NCI-H1092 treated with DMSO at 0.1 percent for 48 hours (cell line): ENCODE measurements around the gene CAPS.

Source experiments
- DNase-seq: peaks from one replicate; lab custom pipeline; 2025; lab: John Stamatoyannopoulos, UW

Gene CAPS

GRCh38 chr19:5910638-5910907, 3.5 kb upstream of the CAPS start:
- no peak for DNase-seq

GRCh38 chr19:5911366-5911765, 2.7 kb upstream of the CAPS start:
- no peak for DNase-seq

GRCh38 chr19:5914358-5914774, 312 bp downstream of the CAPS start:
- DNase-seq: no peak

- DNase-seq: no peak
Measured at GRCh38 chr19:5914946-5915781, 1.1 kb downstream of the CAPS start.

DNA sequence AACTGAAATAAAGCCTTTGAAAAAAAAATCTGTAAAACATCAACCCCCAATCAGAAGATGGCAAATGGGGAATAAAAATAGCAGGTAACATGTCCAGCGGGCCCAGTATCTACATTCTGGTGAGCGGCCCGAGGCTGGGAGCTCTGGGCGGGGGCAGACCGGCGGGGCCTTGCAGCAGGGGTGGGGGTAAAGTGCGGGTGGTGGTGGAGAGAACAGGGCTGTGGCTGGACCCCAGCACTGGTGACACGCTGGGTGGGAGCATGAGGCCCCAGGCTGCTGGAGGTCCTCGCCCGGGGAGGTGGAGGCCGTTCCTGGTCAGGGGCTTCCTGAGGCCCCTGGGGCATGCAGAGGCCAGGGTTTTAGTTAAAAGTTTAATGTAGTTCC, 1.7 kb downstream of the CAPS start:
- DNase-seq: no peak

GRCh38 chr19:5916181-5916708, 2.2 kb downstream of the CAPS start:
- DNase-seq: no peak

DNA sequence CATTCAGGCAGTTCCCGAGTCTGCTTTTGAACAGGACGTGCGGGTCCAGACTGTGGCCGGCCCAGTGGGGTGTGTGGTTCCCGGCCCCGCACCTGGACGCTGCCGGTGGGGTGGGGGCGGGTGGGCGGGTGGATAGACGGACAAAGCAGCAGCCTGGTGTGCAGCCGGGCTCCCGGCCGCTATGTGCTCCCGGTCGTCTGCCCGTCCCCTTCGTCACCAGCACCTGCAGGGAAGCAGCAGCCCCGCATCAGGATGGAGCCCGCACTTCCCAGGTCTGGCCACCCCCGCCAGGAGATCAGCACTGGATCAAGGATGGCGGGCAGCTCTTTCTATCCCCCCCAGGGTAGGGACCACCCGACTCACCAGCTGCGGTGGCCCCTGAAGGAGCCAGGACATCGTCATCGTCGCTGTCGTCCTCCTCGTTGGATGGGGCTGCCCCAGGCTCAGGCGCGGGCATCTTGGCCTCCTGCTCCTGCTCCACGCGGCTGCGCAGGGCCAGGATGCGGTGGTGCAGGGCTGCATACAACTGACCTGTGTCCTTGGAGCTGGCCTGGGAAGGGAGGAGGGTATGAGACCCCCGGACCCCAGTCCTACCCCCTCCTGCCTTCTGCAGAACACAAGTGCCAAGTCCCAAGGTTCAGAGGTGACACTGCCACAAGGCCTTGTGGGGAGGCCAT, 3.5 kb downstream of the CAPS start:
- DNase-seq: no peak

GRCh38 chr19:5918463-5919079, 4.5 kb downstream of the CAPS start:
- no peak for DNase-seq

DNA sequence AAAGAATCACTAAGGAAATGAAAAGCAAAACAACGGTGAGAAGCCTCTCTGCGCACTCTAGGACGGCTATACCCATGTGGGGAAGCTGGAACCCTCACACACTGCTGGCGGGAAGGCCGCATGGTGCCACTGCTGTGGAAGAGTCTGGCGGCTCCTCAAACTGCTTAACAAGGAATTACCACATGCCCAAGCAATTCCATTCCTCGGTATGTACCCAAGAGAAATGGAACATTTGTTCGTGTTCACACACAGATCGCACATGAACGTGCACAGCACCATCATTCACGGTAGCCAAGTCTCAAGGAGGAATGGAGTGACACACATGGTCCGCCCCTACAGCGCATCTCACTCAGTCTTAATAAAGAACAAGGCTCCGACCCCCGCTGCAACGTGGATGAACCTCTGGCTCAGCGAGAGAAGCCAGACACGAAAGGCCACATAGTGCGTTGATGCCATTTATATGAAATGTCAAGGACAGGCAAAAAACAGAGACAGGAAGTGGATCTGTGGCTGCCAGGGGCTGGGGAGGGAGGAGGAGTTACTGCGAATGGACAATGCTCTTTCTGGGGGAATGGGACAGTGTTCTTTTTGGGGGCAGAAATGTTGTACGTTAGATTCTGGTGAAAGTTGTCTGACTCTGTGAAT, 7.6 kb downstream of the CAPS start:
- no peak for DNase-seq

DNA sequence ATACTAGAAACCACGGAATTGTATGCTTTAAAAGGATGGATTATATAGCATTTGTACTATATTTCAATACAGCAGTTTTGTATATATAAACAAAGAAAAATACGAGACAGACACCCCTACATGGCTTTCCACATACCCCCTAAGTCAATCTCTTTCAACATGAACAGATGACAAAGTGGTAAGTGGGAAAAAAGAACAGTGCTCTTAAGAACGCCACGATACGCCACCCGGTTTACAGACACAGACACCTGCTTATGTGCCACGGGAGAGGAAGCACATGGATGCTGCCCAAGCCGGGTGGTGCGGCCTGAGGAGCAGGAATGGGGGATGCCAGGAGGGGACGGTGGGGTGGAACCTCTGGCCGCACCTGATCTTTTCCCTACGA, 8.1 kb downstream of the CAPS start:
- no peak for DNase-seq

- no peak for DNase-seq
Measured at GRCh38 chr19:5923356-5923755, 9.3 kb downstream of the CAPS start.

- no peak for DNase-seq
Measured at GRCh38 chr19:5925830-5926427, 11.9 kb downstream of the CAPS start.

GRCh38 chr19:5926641-5927440, 12.8 kb downstream of the CAPS start:
- DNase-seq: no peak

GRCh38 chr19:5927441-5927821, 13.4 kb downstream of the CAPS start:
- DNase-seq: no peak

GRCh38 chr19:5929179-5929578, 15.1 kb downstream of the CAPS start:
- DNase-seq: no peak

GRCh38 chr19:5929625-5930024, 15.6 kb downstream of the CAPS start:
- no peak for DNase-seq

DNA sequence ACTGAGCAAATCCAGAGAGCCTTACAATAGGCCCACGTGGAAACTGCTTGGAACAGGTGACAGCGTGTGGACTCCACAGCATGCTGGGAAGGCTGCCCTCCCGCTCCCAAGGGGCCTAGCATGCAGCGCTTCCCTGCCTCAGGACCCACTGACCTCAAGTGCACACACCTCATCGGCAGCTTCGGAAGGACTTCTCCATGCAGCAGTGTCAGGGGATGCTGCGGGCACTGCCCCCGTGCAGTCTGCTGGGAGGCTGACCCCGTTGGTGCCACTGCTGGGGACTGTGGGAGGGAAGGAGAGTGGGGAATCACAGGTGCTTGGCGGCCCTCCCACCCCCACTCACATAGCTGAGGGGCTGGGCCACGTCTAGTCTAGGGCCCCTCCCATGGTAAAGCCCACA, 17.2 kb downstream of the CAPS start:
- no peak for DNase-seq

DNA sequence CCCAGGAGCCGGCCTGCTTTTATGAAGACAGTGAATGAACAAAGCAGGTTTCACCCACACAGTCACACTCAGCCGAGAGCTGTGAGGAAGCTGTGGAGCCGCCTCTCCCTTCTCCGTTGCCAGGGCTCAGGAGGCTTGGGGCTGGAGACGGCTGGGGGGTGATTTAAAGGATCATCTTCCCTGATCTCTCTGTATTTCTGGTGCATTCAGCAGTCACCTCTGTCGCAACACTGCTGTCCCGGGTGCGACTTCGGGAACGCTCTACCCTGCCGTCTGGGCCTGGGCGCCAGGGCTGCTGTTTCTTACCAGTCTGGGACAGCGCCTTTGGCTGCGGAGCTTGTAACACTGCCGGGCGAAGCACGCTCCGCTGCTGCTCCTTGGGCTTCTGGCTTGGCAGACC, 18.1 kb downstream of the CAPS start:
- DNase-seq: no peak

- DNase-seq: no peak
Measured at GRCh38 chr19:5932609-5933262, 18.7 kb downstream of the CAPS start.

DNA sequence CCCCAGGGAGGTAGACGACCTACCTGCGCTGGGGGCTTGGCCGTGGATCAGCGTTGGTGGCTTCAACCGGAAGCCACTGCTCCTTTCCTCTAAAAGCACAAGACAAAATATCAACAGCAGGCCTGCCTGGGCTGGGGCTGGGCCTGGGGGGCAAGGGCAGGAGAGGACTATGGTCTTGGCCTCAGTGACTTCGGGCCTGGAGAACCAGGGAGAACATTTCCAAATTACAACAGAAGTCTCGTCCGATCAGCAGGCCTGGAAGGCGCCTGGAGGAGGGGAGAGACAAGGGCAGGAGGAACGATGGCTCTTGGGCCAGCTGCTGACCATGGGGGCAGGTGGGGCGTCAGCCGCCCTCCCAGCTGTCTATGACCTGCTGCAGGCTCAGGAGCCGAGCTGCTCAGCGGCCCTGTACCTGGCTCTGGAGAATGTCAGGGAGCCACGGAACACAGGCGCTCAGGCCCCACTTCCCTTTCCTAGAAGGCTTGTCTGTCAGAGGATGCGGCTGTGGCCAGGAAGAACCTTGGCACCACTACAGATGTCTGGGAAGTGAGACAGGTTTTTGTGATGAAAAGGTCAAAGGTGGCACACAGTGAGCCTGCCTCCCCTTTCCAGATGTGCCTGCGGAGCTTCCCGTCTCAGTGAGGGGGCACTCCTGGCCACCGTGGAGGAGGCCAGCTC, 19.5 kb downstream of the CAPS start:
- DNase-seq: no peak

DNA sequence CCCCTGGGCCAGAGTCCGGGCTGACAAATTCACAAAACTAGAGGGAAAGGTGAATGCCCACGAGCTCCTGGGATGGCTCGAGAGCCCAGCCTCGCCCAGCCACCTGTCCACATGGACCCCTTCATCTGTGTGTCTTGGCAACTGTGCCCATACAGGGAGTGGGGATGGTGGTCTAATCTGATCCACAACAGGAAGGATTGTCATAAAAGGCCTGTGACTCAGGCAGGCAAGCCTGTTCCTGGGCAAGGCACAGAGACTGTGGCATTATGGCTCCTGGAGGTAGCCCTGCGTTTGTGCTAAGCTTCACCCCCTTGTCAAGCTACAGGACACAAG, 20.0 kb downstream of the CAPS start:
- DNase-seq: no peak
